Lung (tissue), 12 donors: Measurements from ENCODE around the gene KIAA0513. TPM values are rescaled to one million over a fixed set of nuclear protein-coding genes. Genes with fewer than 3 reads are reported as not detected.
"Not testable (repeated sequence)": the region's sequence is repeated elsewhere in the genome, so short reads cannot be mapped to it uniquely, and the experiment has no call there.

Experiments
- ATAC-seq: fragments of 200-7000 bp; cut with Tn5 transposase; one replicate; pipeline ENCODE4 v1.9.1; 2020; ENCODE audit warnings: moderate number of reproducible peaks; ENCODE audit not compliant: insufficient read depth, low FRiP score
- DNase-seq, 3 donors: peaks; one replicate each; pipeline ENCODE4 v3.0.0-alpha.2; 2013 to 2017
- H3K27ac ChIP-seq, 2 donors: one replicate each; pipeline ENCODE4 v1.5.1; 2013; ENCODE audit warnings: mild to moderate bottlenecking in 2 of 2, moderate library complexity in 2 of 2, control low read depth in 1 of 2, inconsistent platforms in 1 of 2, low read depth in 1 of 2, low read length in 1 of 2
- H3K27me3 ChIP-seq, 3 donors: one replicate each; pipeline ENCODE4 v1.5.1; 2013; ENCODE audit warnings: low read length in 2 of 3; ENCODE audit not compliant: control insufficient read depth in 3 of 3, insufficient read depth in 3 of 3
- H3K36me3 ChIP-seq, 4 donors: one replicate each; pipeline ENCODE4 v1.5.1; 2013; ENCODE audit warnings: low read length in 4 of 4, mild to moderate bottlenecking in 1 of 4, moderate library complexity in 1 of 4; ENCODE audit not compliant: control insufficient read depth in 4 of 4, insufficient read depth in 4 of 4
- H3K4me1 ChIP-seq, 5 donors: one replicate each; pipeline ENCODE4 v1.5.1; 2013; ENCODE audit warnings: low read length in 5 of 5, mild to moderate bottlenecking in 2 of 5, moderate library complexity in 1 of 5; ENCODE audit not compliant: control insufficient read depth in 5 of 5, insufficient read depth in 5 of 5
- H3K4me3 ChIP-seq: one replicate; pipeline ENCODE4 v1.5.1; 2013; ENCODE audit warnings: mild to moderate bottlenecking, control low read depth, moderate library complexity
- H3K9ac ChIP-seq, 2 donors: one replicate each; pipeline ENCODE4 v1.5.1; 2013; ENCODE audit warnings: low read length in 2 of 2, control low read depth in 1 of 2; ENCODE audit not compliant: insufficient read depth in 1 of 2
- H3K9me3 ChIP-seq, 4 donors: one replicate each; pipeline ENCODE4 v1.5.1; 2013; ENCODE audit warnings: low read length in 3 of 4, mild to moderate bottlenecking in 1 of 4, moderate library complexity in 1 of 4; ENCODE audit not compliant: control insufficient read depth in 4 of 4, insufficient read depth in 3 of 4
- WGBS, 2 donors: extraction: QIAGEN DNeasy Blood & Tissue Kit; methylation state at CpG; one replicate each; pipeline ENCODE4 v1.1.7; 2013; 5-methylcytosine and 5-hydroxymethylcytosine counted together
- polyA plus RNA-seq, 2 donors: library from polyadenylated mRNA; stranded (reverse); fragments of 200-250 nt; gene quantifications; one replicate each; pipeline ENCODE4 v1.2.1, GENCODE V29; 2013
- total RNA-seq, 2 donors: library from RNA; depleted of rRNA in 1 of 2; stranded (reverse); fragments of >200 nt in 1 of 2; gene quantifications; one replicate each; pipeline ENCODE4 v1.2.1, GENCODE V29; 2014 to 2021
- TF ChIP-seq, protein P1 (sequence below): IDR thresholded peaks from 2 replicates; pipeline ENCODE4 v1.5.1; 2012; ENCODE audit warnings: mild to moderate bottlenecking; ENCODE audit errors: control extremely low read depth, extremely low read depth
- donor health status: control.
- donor health status: control.
- donor health status: Bipolar disorder and iron deficiency.
- donor health status: healthy.
- donor health status: DM: yes; HTN: yes; CAD: no.

Gene KIAA0513
- total and polyA plus RNA-seq, 4 donors, result 10.4 to 23.5 (median 12.0) TPM

- 87 to 93% methylated on average over 10 of the region's 10 CpGs for WGBS, 2 donors
- no peaks in the 10 kb centered on the region for H3K27me3 ChIP-seq
- no peak overlapping the region for H3K27ac ChIP-seq
- no peaks in the 10 kb centered on the region for H3K36me3 ChIP-seq
- H3K4me1 ChIP-seq, result peaks cover 0 to 39% (median 15%) of the 10 kb centered on the region in 5 donors
- H3K9me3 ChIP-seq, result no peaks in the 10 kb centered on the region
- TF ChIP-seq, protein P1, sequence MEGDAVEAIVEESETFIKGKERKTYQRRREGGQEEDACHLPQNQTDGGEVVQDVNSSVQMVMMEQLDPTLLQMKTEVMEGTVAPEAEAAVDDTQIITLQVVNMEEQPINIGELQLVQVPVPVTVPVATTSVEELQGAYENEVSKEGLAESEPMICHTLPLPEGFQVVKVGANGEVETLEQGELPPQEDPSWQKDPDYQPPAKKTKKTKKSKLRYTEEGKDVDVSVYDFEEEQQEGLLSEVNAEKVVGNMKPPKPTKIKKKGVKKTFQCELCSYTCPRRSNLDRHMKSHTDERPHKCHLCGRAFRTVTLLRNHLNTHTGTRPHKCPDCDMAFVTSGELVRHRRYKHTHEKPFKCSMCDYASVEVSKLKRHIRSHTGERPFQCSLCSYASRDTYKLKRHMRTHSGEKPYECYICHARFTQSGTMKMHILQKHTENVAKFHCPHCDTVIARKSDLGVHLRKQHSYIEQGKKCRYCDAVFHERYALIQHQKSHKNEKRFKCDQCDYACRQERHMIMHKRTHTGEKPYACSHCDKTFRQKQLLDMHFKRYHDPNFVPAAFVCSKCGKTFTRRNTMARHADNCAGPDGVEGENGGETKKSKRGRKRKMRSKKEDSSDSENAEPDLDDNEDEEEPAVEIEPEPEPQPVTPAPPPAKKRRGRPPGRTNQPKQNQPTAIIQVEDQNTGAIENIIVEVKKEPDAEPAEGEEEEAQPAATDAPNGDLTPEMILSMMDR, result no peak
- no peak overlapping the region for H3K4me3 ChIP-seq
- DNase-seq (no peak), ATAC-seq (no peak)
- H3K9ac ChIP-seq, result no peak overlapping the region
Measured at GRCh38 chr16:85052536-85052935, 24.9 kb downstream of the KIAA0513 start.

- not testable (repeated sequence) for H3K27me3 ChIP-seq, H3K9ac ChIP-seq, ATAC-seq, DNase-seq, H3K9me3 ChIP-seq, H3K4me3 ChIP-seq, H3K36me3 ChIP-seq
- WGBS, 2 donors, result 96 to 98% methylated on average over 3 of the region's 3 CpGs
- Histone ChIP-seq H3K27ac (peak overlapping the region in 1 of 2 donors; percentile 4), H3K4me1 (peaks cover 0 to 32% (median 10%) of the 10 kb centered on the region in 5 donors)
Measured at GRCh38 chr16:85054321-85054720, 26.7 kb downstream of the KIAA0513 start.

DNA sequence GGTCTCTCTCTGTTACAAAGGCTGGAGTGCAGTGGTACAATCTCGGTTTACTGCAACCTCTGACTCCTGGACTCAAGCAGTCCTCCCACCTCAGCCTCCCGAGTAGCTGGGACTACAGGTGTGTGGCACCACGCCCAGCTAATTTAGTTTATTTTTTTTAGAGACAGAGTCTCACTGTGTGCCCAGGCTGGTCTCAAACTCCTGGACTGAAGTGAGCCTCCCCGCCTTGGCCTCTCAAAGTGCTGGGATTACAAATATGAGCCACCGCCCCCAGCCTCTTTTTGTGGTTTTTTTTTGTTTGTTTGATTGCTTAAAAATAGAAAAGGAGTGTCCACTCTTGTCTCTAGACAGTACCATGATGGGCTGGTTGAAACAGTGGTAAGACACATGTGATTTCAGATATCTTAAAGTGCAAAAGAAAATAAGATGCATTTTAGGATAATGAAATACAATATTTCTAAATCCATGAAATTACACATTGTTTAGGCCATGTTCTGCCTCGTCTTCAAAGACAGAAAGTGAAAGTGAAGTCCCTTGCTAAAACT, 27.4 kb downstream of the KIAA0513 start:
- ATAC-seq (no peak), DNase-seq (no peak)
- Histone ChIP-seq H3K27ac (peak overlapping the region in 1 of 2 donors; percentile 89), H3K36me3 (no peaks in the 10 kb centered on the region), H3K9me3 (no peaks in the 10 kb centered on the region), H3K9ac (peak overlapping the region in 1 of 2 donors; percentile 82), H3K27me3 (no peaks in the 10 kb centered on the region), H3K4me3 (no peak overlapping the region), H3K4me1 (peaks cover 0 to 32% (median 6%) of the 10 kb centered on the region in 5 donors)
- WGBS, 2 donors, result 46 to 53% methylated on average over 6 of the region's 6 CpGs
- TF ChIP-seq, protein P1, result no peak

DNA sequence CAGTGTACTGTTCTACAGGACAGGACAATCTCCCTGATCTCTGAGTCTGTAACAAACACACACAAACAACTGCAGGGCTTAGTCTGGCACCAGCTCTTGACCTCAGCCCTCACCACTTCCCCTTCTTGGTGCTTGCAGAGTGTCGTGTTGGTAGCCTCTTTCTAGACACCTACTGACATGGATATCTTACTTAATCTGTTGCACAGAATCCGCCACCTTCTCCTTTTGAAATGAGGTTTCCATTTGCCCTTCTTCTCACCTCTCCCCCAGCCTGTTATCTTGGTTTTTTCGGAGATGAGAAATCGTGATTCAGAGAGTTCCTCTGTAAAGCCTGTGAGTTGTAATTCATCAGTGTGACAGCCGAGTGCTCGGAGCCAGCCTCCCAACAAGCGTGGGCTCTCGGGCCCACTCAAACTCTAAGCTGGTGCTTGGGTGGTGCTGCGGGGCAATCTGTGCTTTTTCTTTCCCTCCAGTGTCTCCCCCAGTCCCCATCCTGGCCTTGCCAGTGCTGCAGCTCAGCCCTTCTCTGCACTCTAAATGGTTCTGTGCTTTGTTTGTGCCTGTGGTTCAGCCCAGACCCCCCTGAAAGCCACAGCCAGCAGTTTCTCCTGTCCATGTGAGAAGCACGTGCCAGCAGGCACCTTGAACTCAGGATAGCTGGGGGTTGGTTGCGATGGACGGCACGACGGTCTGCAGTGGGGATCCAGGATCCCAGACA, 28.1 kb downstream of the KIAA0513 start:
- Histone ChIP-seq H3K36me3 (peaks cover 0 to 2% (median 0%) of the 10 kb centered on the region in 4 donors), H3K4me3 (no peak overlapping the region), H3K27me3 (no peaks in the 10 kb centered on the region), H3K9me3 (no peaks in the 10 kb centered on the region), H3K9ac (peak overlapping the region in 1 of 2 donors; percentile 82), H3K4me1 (peaks cover 0 to 30% (median 4%) of the 10 kb centered on the region in 5 donors), H3K27ac (peak overlapping the region in 1 of 2 donors; percentile 89)
- WGBS, 2 donors, result 21 to 32% methylated on average over 14 of the region's 14 CpGs
- DNase-seq, result peak; percentile 55 to 76 (median 65)
- TF ChIP-seq, protein P1, result no peak
- ATAC-seq, result peak; percentile 83
